ENCODE measurements around the gene TCHP. TPM values are rescaled to one million over a fixed set of nuclear protein-coding genes. Genes with fewer than 3 reads are reported as not detected.

The TCHP gene
- total RNA-seq, 1 experiment from 2014 or later = 13.3 TPM

DNA sequence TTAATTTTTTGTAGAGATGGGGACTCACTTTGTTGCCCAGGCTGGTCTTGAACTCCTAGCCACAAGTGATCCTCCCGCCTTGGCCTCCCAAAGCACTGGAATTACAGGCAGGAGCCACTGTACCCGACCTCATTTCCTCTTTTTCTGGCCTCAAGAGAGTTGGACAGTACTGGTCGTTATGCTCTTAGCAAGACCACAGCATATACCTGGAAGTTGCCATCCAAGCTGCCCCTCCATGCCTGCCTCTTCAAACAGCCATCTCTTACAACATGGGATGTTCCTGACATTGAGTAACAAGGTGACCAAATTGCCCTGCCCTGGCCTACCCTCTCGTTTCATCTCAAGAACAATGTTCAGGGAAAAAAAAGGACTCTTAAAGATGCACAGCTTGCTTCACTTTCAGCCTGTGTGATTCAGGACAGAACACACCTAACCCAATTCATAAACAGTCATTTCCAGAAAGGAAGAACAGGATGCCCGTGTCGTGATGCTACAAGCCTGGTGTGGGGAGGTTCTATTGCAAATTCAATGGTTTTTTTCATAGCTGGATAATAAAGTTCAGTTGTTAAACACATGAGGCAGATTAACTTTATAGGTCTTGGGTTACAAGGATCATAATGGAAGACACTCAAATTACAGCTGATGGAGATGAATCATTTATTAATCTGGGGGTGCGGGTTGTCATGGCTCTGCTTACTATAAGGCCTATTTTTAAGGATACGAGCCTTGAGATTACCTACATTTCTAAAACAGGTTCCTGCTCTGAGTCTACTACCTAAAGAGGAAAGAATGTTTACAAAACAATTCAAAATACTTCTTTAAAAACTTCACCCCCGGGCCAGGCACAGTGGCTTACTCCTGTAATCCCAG, 31.7 kb upstream of the TCHP start:
- no peak overlapping the region for H3K27ac ChIP-seq (ENCODE audit: insufficient read length, low read depth, low read length)
- H4K8ac ChIP-seq (replicated peaks; ENCODE audit: insufficient read length, low read depth, low read length) = no peak overlapping the region
- no peak overlapping the region for H3T11ph ChIP-seq (ENCODE audit: low read length)
- no peak overlapping the region for H2BK5ac ChIP-seq (ENCODE audit: insufficient read length, low read length)
- H4K91ac ChIP-seq (ENCODE audit: insufficient read length, low read depth, low read length) = no peak overlapping the region
- H3K9me3 ChIP-seq (ENCODE audit: control insufficient read depth, low read depth, low read length) = no peaks in the 10 kb centered on the region
- no peak overlapping the region for H2AFZ ChIP-seq (ENCODE audit: low read length)
- H2BK15ac ChIP-seq (ENCODE audit: low read depth, low read length) = no peak overlapping the region
- H3K4me2 ChIP-seq (ENCODE audit: insufficient read depth, insufficient read length, low read length) = no peak overlapping the region
- H2AK5ac ChIP-seq (ENCODE audit: insufficient read length, low read length) = no peak overlapping the region
- peaks cover 2% of the 10 kb centered on the region for H3K79me1 ChIP-seq (ENCODE audit: insufficient read depth, low read depth, low read length, poor library complexity, severe bottlenecking)
- no peak overlapping the region for H3K56ac ChIP-seq (ENCODE audit: insufficient read length, low read depth, low read length)
- no peaks in the 10 kb centered on the region for H3K27me3 Mint-ChIP-seq (ENCODE audit: low read depth)
- H3K4me1 ChIP-seq (ENCODE audit: insufficient read depth, low read length) = peaks cover 4% of the 10 kb centered on the region
- H3K14ac ChIP-seq (ENCODE audit: insufficient read depth, low read length) = no peak overlapping the region
- H3K9ac ChIP-seq (ENCODE audit: extremely low read depth, insufficient read length, low read length) = no peak overlapping the region
- TF ChIP-seq CTCF (conservative IDR thresholded peaks at IDR 0.05) = no peak
- H2BK12ac ChIP-seq (ENCODE audit: insufficient read length, low read depth, low read length) = no peak overlapping the region
- no peaks in the 10 kb centered on the region for H3K27me3 ChIP-seq (ENCODE audit: insufficient read depth, low read length)
- H3K4me3 Mint-ChIP-seq = no peak overlapping the region
- DNase-seq = no peak
- H4K20me1 ChIP-seq (ENCODE audit: control insufficient read depth, insufficient read depth, insufficient read length) = no peaks in the 10 kb centered on the region
- H2BK120ac ChIP-seq (ENCODE audit: low read depth, low read length, poor library complexity, severe bottlenecking) = no peak overlapping the region
- H3K36me3 Mint-ChIP-seq (ENCODE audit: insufficient read depth in 1 of 3, low read depth in 3 of 3) = peaks cover 0 to 1% (median 0%) of the 10 kb centered on the region in 3 experiments; a peak in 2 of 7 replicates
- H3K23me2 ChIP-seq (ENCODE audit: insufficient read length, low read depth, low read length, poor library complexity, severe bottlenecking) = no peaks in the 10 kb centered on the region
- no peak overlapping the region; a peak in 1 of 7 replicates for H3K27ac Mint-ChIP-seq
- H3K23ac ChIP-seq (ENCODE audit: insufficient read length, low read depth, low read length) = no peak overlapping the region
- H3K4ac ChIP-seq (ENCODE audit: low read depth, low read length) = no peak overlapping the region
- H3K4me1 Mint-ChIP-seq = peaks cover 12 to 17% of the 10 kb centered on the region in 2 experiments
- H3K79me2 ChIP-seq (ENCODE audit: insufficient read depth, low read length) = no peaks in the 10 kb centered on the region; the same call in 1 of the 2 replicates
- H3K18ac ChIP-seq (ENCODE audit: insufficient read length, low read depth, low read length) = no peak overlapping the region
- H3K9me3 Mint-ChIP-seq = no peaks in the 10 kb centered on the region
- no CpG with 5 or more reads among the region's 9 CpGs for WGBS (ENCODE audit: extremely low coverage, insufficient read length, low lambda C conversion rate)
- H4K5ac ChIP-seq (ENCODE audit: insufficient read length, low read depth, low read length) = no peak overlapping the region
- no peak overlapping the region for H2BK20ac ChIP-seq (ENCODE audit: low read depth, low read length, poor library complexity, severe bottlenecking)

Measured in H9 (cell line).